Adrenal gland (tissue), 12 donors: ENCODE measurements around the gene PCDHGA8. TPM values are rescaled to one million over a fixed set of nuclear protein-coding genes. Genes with fewer than 3 reads are reported as not detected.

Experiments used
- DNase-seq, 7 donors: peaks; one replicate each; pipeline ENCODE4 v3.0.0-alpha.2; 2019 to 2020
- H3K27ac ChIP-seq, 5 donors: fragments of 200-600 bp; sonication (generic) in 4 of 5; 1 replicate in 3 of 5; 2 replicates in 2 of 5; pipeline versions ENCODE4 v1.5.1 to v1.8.0; 2016 to 2020; ENCODE audit warnings: mild to moderate bottlenecking in 1 of 5
- H3K27me3 ChIP-seq: fragments of 200-600 bp; 2 replicates; pipeline ENCODE4 v1.8.0; 2021
- H3K36me3 ChIP-seq, 2 donors: fragments of 200-600 bp; replicated peaks in 1 of 2; 1 replicate in 1 of 2; 2 replicates in 1 of 2; pipeline versions ENCODE4 v1.5.1 to v1.8.0; 2018 to 2022
- H3K4me1 ChIP-seq, 2 donors: fragments of 200-600 bp; replicated peaks in 1 of 2; 1 replicate in 1 of 2; 2 replicates in 1 of 2; pipeline versions ENCODE4 v1.5.1 to v1.8.0; 2018 to 2021
- H3K4me3 ChIP-seq, 4 donors: fragments of 200-600 bp; sonication (generic) in 3 of 4; one replicate each; pipeline ENCODE4 v1.5.1; 2016 to 2018
- H3K9me3 ChIP-seq, 3 donors: fragments of 200-600 bp; sonication (generic) in 1 of 3; replicated peaks in 1 of 3; 1 replicate in 2 of 3; 2 replicates in 1 of 3; pipeline versions ENCODE4 v1.5.1 to v1.8.0; 2016 to 2021
- CTCF ChIP-seq, 6 experiments: fragments of 450-650 bp in 4 of 6; fragments of 200-600 bp in 2 of 6; sonication (generic) in 1 of 6; IDR thresholded peaks; 1 replicate in 5 of 6; 2 replicates in 1 of 6; pipeline versions ENCODE4 v1.5.1 to v1.8.0; 2016 to 2021; ENCODE audit warnings: antibody characterized with exemption in 6 of 6, mild to moderate bottlenecking in 2 of 6, moderate library complexity in 1 of 6
- POLR2A ChIP-seq, 2 donors: fragments of 450-650 bp; IDR thresholded peaks; one replicate each; pipeline ENCODE4 v1.6.1; 2017; ENCODE audit warnings: antibody characterized with exemption in 2 of 2, mild to moderate bottlenecking in 2 of 2, moderate library complexity in 1 of 2
- WGBS, 4 donors: extraction: QIAGEN DNeasy Blood & Tissue Kit in 2 of 4; methylation state at CpG; one replicate each; pipeline versions ENCODE4 v1.1.5 to v1.1.7; 2013 to 2017; 5-methylcytosine and 5-hydroxymethylcytosine counted together
- intact Hi-C, 2 donors: fragments of 100-400 bp; cut with DNase I; formaldehyde crosslinking; loops; one replicate each; pipeline versions ENCODE4 v1.14.1 to v1.15.0; 2022 to 2023
- polyA plus RNA-seq, 3 donors: library from polyadenylated mRNA; stranded (reverse); fragments of 200-250 nt in 2 of 3; fragments of 350-450 nt in 1 of 3; fragmentation: Illumina TruSeq in 1 of 3; extraction: RNeasy Lipid Tissue Mini Kit (QIAGEN cat#74804) in 1 of 3; gene quantifications; one replicate each; pipeline ENCODE4 v1.2.3, GENCODE V29; 2013 to 2014
- total RNA-seq, 9 donors: library from RNA; depleted of rRNA in 4 of 9; stranded (reverse); fragments of >200 nt in 4 of 9; fragments of 120-200 nt in 1 of 9; fragmentation: NEBNext Ultra II Directional in 1 of 9; extraction: Animal tissue kit (Norgen Biotek cat#: 25700) in 1 of 9; gene quantifications; one replicate each; pipeline versions ENCODE4 v1.1.0 to v1.2.4, GENCODE V29; 2013 to 2023
- donor health status: healthy with polysubstance abuse.
- donor health status: Bipolar disorder and iron deficiency.
- donor health status: DM: yes; HTN: yes; CAD: no.
- donor health status: DM: no; HTN: no; CAD: no.
- donor health status: DM: no; HTN: no; CAD: no.
- donor health status: DM: yes; HTN: yes; CAD: no.

PCDHGA8 gene
- total and polyA plus RNA-seq, 12 donors = 0.06 to 4.0 (median 0.82) TPM

GRCh38 chr5:141356950-141357349, 35.5 kb upstream of the PCDHGA8 start:
- TF ChIP-seq CTCF (IDR thresholded peaks at IDR 0.05) = no peak
- no peak for TF ChIP-seq POLR2A (IDR thresholded peaks at IDR 0.05)
- no peaks in the 10 kb centered on the region for H3K36me3 ChIP-seq
- intact Hi-C loops = no loop called here
- H3K27ac ChIP-seq = no peak overlapping the region
- no peak overlapping the region for H3K4me3 ChIP-seq
- H3K27me3 ChIP-seq = no peaks in the 10 kb centered on the region
- DNase-seq = no peak
- H3K9me3 ChIP-seq = peaks cover 0 to 24% (median 14%) of the 10 kb centered on the region in 3 donors
- WGBS, 4 donors = 42 to 93% (median 63%) methylated on average over 3 to 19 of the region's 19 CpGs
- H3K4me1 ChIP-seq = no peaks in the 10 kb centered on the region

GRCh38 chr5:141359790-141360426, 32.5 kb upstream of the PCDHGA8 start, which contains the start of gene PCDHGB2:
Gene PCDHGB2, plus strand, starts transcription at chr5:141359994. Its CDS starts 142 bp downstream, at chr5:141360136.
- no peak for TF ChIP-seq POLR2A (IDR thresholded peaks at IDR 0.05)
- peak in 3 of 6 experiments; percentile 6 to 23 (median 16) for TF ChIP-seq CTCF (IDR thresholded peaks at IDR 0.05)
- no peaks in the 10 kb centered on the region for H3K27me3 ChIP-seq

GRCh38 chr5:141360685-141361084, 31.7 kb upstream of the PCDHGA8 start:
- TF ChIP-seq POLR2A (IDR thresholded peaks at IDR 0.05) = no peak
- TF ChIP-seq CTCF (IDR thresholded peaks at IDR 0.05) = no peak
- no peak for DNase-seq
- intact Hi-C loops = no loop called here
- WGBS, 4 donors = 29 to 43% (median 33%) methylated on average over 13 to 15 of the region's 15 CpGs
- Histone ChIP-seq H3K9me3 (peaks cover 0 to 51% (median 10%) of the 10 kb centered on the region in 3 donors), H3K27me3 (no peaks in the 10 kb centered on the region), H3K4me1 (no peaks in the 10 kb centered on the region), H3K36me3 (no peaks in the 10 kb centered on the region), H3K27ac (no peak overlapping the region), H3K4me3 (no peak overlapping the region)

More at GRCh38 chr5:141359790-141360426, 32.5 kb upstream of the PCDHGA8 start, which contains the start of gene PCDHGB2:
- WGBS, 4 donors = 13 to 26% (median 15%) methylated on average over 15 to 24 of the region's 24 CpGs
- no peaks in the 10 kb centered on the region for H3K4me1 ChIP-seq
- no peak within 1 kb of the TSS for H3K4me3 ChIP-seq
- H3K36me3 ChIP-seq = no peaks in the 10 kb centered on the region
- DNase-seq = no peak
- peaks cover 0 to 43% (median 10%) of the 10 kb centered on the region in 3 donors for H3K9me3 ChIP-seq
- no peak within 1 kb of the TSS for H3K27ac ChIP-seq
- intact Hi-C loops = no loop called here

- Histone ChIP-seq H3K27ac (no peak overlapping the region), H3K4me1 (no peaks in the 10 kb centered on the region), H3K27me3 (no peaks in the 10 kb centered on the region), H3K4me3 (no peak overlapping the region), H3K9me3 (peaks cover 0 to 52% (median 15%) of the 10 kb centered on the region in 3 donors), H3K36me3 (no peaks in the 10 kb centered on the region)
- TF ChIP-seq CTCF (IDR thresholded peaks at IDR 0.05) (no peak), POLR2A (IDR thresholded peaks at IDR 0.05) (no peak)
- intact Hi-C loops = no loop called here
- no peak for DNase-seq
Measured at GRCh38 chr5:141362719-141363118, 29.7 kb upstream of the PCDHGA8 start.
